CD1c-positive myeloid dendritic cell (primary cell): ENCODE measurements around the gene CATSPERD.
"Not testable (repeated sequence)": the region's sequence is repeated elsewhere in the genome, so short reads cannot be mapped to it uniquely, and the experiment has no call there.

Experiments
- DNase-seq: peaks from one replicate; pipeline ENCODE4 v3.0.0-alpha.2; 2016; ENCODE audit errors: extremely low spot score

Gene CATSPERD

DNA sequence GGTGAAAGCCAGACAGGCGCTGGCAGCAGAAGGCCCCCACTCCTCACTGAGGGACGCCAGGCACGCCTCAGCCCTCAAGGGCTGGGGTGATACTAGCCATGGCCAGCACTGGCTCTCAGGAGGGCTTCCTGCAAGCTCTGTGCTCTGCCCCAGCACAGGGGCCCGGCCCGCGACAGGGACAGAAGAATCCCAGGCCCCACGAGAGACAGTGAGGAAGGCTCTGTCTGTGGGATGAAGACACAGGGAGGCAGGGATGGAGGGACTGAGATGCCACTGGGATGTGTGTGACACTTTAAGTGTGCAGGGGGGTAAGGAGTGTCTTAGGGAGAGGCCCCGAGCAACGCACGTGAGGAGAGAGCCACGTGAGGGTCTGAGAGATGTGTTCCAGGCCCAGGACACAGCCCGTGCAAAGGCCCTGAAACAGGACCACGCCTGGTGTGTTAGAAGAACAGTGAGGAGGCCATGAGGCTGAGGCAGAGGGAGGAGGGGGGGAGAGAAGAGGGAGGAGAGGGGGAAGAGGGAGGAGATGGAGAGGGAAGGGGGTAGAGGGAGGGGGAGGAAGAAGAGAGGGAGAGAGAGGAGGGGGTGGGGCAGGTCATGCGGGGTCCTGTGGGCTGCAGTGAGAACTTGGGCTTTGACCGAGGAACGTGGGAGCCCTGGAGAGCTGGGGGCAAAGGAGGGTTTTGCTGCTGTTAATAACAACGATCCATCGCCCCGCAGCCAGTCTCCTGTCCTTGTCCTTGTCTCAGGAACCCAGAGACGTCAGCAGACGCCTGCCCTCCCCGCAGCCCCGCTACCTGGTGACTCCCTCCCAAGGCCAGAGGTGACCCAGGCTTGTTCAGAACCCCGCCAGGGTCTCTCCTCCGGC, 23.2 kb upstream of the CATSPERD start:
- no peak for DNase-seq

DNA sequence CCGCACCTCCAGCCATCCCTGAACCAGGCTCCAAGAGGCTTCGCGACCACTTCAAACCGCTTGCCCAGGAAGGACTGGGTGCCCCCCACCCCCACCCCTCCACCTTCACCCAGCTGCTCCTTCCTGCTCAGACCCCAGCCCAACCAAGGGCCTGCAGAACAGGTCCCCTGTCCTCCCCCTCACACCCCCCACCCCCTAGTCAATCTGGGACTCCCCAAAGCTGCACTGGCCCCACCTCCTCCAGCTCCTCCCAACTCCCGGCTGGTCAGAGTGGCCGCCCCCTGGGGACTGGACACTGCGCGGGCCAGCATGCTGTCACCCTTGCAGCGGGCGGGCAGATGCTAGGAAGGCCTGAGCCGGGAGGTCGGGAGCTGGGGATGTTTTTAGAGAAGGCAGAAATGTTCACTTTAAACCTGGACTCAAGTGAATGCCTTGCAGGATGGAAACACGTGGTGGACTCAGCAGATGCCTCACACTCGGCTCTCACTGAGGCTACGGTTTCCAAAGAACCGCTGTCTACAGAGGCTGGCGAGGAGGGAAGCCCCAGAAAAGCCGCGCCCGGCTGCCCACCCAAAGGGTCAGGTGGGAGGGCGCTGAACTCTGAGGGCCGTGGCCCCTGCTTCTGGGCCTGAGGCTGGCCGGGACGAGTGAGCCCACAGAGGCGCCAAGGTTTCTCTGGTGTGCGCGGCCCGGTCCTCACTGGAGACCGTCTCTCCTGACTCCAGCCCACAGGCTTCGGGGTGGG, 22.4 kb upstream of the CATSPERD start:
- no peak for DNase-seq

DNA sequence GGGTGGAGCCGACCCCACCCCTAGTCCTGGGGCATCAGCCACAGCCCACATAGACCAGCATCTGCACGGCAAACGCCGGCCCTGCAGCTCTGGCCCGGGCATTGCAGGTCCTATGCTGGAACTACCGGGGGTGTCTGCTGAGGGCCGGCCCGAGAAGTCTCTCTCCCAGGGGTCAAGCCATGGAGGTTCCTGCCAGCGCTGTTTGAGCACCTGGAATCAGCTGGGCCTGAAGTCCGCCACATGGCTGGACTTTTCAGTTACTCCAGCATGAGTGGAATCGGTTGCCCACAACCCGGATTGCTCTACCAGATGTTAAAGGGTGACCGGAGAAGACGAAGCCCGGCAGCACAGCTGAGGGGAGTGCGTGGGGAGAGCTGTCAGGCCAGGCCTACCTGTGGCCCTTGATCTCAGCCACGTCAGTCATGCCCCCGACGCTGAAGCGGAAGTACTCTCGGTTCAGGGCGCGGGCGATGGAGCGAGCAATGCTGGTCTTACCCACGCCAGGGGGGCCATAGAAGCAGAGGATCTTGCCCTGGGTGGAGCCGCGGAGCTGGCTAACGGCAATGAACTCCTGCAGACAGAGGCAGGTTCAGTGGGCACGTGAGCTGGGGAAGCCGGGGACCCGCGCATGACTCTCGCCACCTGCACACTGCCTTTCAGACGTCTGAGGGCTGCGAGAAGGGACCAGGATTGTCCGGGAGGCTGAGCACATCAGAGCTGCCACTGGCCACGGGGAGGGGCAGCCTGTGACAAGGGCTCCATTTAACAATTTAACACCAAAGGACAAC, 21.6 kb upstream of the CATSPERD start:
- no peak for DNase-seq

DNA sequence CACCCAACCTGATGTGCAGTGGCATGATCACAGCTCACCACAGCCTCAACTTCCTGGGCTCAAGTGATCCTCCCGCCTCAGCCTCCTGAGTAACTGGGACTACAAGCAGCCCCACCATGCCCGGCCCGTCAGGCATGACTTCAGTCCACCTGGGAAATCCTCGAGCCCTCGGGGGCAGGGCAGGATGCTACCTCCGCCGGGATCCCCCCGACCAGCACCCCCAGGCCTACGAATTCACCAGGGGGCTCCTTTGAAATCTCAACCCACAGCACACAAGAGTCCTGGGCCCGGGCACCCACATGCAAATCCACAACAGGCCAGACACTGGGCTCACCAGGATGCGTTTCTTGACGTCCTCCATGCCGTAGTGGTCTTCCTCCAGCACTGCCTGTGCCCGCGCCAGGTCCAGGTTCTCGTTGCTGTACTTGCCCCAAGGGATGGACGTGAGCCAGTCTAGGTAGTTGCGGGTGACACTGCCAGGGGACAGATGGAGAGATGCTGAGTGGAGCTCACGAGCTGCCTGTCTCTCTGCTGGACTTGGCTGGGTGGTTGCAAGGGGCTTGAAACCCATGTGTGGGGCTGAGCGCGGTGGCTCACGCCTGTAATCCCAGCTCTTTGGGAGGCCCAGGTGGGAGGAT, 19.9 kb upstream of the CATSPERD start:
- no peak for DNase-seq

DNA sequence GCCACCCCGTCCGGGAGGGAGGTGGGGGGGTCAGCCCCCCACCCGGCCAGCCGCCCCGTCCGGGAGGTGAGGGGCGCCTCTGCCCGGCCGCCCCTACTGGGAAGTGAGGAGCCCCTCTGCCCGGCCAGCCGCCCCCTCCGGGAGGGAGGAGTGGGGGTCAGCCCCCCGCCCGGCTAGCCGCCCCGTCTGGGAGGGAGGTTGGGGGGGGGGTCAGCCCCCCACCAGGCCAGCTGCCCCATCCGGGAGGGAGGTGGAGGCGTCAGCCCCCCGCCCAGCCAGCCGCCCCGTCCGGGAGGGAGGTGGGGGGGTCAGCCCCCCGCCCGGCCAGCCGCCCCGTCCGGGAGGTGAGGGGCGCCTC, 18.4 kb upstream of the CATSPERD start:
- not testable (repeated sequence) for DNase-seq

DNA sequence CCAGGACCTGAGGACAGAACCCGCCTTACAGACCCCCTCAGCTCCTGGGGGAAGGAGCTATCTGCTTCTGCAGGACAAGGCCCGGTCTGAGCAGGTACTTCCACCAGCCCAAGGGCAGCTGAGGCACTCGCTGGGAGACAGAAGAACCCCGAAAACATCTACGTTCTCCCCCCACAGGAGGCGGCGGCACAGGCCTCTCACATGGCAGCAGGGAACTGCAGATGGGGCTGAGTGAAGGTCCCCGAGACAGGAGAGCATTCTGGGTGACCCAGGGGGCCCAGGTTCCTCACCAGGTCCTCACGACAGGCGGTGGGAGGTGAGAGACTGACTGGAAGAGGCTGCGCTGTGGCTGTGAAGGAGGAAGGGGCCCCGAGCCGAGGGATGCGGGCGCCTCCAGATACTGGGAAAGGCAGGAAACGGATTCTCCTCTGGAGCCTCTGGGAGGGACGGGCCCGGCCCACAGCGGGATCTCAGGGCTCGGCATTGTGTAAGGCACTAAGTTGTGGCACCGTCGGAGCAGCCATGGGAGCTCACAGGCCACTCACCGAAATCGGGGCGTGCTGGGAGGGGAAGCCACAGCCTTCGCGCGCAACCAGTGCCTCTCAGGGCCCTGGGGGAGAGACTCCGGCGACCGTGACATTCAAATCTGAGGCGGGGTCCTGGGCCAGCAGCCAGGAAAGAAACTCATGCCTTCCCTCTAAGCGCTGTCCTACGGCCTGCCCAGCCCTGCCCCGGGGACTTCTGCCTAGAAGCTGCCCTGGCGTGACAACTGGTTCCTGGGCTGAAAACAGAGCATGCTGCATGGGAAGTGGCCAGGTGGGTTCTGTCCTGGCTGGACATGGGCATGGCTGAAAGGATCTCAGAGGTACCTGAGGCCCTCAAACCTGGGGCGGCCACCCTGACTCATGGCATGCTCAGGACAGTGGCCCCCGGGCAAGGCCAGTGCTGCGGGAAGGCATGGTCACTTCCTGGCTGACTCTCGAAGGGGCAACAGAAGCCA, 16.3 kb upstream of the CATSPERD start:
- DNase-seq: no peak

DNA sequence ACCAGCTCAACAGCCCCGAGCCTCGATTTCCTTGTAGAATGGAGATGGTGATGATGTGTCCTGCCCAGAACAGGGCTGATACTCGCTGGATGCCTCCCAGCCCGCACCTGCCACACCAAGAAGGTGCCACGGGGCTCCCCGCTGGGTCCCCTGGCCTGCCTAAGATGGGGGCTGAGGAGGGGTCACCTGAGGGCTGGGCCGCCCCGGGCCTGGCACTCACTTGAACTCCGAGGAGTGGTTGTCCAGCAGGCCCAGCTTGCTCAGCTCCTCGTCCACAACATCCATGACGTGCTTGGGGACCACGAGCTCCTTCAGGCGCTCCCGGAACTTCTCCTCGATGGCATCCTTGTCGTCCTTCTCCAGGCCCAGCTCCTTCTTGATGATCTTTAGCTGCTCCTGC, 14.9 kb upstream of the CATSPERD start:
- no peak for DNase-seq

DNA sequence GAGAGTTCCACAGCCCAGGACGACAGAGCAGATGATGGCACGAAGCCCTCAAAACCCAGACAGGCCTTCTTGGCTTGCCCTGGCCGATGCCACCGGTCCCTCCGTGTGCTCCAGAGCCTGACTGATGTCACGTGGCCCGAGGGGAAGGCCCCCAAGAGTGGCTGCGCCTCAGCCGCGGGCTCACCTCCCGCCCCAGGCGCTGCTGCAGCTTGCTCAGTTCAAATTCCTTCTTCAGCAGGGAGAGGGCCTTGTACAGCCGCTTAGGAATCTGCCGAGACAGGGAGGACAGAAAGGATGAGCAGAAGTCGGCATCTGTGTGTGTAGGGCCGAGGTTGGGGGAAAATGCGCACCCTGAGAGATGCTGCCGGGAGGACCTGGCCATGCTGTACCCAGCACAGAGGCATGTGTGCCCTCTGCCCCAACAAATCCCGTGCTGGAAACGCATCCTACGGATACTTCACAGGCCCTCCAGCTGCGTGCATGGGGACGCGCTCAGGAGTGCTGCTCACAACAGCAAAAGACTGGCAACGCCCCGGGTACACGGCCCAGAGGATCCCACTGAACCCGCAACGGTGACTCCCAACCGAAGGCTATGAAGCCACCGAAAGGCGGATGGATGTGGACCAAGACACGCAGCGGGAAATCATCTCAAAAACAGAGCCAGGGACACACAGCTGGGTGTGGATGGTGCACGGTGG, 13.4 kb upstream of the CATSPERD start:
- no peak for DNase-seq

DNA sequence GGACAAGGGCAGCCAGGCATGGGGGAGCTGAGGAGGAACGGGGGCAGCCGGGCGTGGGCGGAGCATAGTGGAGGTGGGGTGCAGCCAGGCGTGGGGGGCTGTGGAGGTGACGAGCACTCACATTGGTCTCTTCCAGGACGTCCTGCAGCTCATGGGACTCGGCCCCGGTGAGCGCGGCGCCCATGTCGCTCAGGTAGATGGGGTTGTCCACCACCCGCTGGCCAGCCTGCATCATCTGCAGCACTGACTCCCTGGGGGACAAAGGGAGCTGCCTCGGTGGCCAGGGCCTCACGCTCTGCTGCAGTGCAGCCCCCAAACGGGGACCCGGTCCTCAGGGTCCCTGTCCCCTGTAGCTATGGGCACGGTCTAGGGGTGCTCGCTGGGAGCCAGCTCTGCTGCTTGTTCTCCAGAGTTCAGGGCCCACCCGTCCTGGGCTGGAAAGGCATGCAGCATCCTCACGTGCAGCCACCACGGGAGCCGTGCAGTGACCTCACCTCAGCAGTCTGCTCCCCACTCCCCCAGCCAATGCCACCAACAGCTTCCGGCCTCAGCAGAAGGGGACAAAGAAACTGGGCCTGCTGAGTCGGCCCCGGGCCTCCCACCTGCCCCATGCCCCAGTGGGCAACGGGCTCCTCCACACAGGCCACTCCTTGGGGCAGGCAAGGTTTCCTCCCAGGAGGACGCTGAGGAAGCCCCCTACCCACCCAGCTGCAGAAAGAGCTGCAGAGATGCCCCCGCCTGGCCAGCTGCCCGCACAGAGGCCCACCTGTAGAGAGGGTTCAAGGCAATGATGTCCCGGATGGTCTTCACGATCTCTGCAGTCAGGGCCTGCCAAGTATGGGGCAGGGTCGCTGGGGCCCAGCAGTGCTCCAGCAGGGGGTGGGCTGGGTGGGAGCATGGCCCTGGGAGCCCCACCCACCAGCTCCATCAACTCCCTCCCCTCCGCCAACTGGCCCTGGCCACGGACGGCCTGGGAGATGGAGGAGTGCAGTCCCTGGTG, 12.6 kb upstream of the CATSPERD start:
- no peak for DNase-seq

DNA sequence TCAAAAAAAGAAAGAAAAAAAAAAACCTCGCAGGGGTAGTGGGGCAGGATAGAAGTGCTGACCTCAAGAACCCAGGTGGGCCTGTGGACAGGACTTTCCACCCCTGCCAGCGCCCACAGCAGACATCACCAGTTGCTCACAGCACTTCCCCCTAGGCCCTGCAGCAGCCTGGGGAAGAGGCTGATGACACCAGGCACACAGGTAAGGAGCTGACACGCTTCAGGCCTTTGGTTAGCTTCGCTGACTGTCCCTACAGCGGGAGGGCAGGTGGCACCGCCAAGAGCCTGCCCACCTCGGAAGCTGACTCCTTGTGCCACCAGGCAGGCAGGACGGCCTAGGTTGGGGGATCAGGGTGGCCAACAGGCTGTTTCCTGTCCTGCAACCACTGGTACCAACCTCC, 9.4 kb upstream of the CATSPERD start:
- no peak for DNase-seq

DNA sequence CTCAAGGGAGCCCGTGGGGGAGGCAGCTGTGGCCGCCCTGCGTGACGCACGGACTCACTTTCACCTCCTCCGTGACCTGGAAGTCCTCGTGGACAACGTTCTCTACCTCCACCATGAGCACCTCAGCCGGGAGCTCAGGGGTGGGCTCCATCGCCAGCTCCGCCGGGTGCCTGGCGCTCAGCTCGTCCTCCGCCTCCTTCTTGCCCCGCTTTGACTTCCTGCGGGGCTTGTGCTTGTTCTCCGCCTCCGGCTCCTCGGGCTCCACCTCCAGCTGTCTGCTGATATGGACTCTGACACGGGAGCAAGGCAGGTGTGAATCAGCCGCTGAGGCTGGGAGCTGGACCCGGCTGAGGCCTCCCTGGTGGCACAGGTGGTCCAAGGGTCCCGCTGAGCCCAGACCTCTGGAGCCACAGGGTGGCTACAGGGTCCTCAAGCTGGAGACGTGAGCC, 8.7 kb upstream of the CATSPERD start:
- no peak for DNase-seq

DNA sequence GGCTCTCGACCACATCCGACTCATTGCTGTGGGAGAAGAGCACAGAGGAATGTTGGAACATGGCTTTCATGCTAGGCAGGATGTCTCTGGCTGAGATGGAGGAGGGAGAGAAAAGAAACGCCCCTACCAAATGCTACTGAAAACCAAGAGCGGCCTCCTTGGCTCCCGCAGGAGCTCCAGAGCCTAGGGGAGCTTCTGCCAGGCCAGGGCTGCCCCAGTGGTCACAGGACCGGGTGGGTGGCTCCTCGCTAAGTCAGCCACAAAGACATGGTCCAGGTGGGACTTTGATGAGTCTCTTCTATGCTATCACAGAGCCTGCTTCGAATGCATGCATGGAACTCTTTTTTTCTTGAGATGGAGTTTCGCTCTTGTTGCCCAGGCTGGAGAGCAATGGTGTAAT, 7.2 kb upstream of the CATSPERD start:
- DNase-seq: no peak

DNA sequence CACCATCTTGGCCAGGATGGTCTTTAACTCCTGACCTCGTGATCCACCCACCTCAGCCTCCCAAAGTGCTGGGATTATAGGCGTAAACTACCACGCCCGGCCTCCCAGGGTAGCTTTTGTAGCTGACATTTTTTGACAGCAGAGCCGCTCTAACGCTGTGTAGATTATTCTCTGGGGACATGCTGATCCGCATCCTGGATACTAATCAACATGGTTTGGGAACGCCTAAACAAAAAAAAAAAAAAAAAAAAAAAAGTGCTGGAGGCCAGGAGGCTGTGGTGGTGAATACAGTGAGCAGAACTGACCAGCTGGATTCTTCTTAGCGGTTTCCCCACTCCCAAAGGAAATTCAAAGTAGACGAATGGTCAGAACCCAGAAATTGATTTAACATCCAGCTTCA, 5.6 kb upstream of the CATSPERD start:
- DNase-seq: no peak

DNA sequence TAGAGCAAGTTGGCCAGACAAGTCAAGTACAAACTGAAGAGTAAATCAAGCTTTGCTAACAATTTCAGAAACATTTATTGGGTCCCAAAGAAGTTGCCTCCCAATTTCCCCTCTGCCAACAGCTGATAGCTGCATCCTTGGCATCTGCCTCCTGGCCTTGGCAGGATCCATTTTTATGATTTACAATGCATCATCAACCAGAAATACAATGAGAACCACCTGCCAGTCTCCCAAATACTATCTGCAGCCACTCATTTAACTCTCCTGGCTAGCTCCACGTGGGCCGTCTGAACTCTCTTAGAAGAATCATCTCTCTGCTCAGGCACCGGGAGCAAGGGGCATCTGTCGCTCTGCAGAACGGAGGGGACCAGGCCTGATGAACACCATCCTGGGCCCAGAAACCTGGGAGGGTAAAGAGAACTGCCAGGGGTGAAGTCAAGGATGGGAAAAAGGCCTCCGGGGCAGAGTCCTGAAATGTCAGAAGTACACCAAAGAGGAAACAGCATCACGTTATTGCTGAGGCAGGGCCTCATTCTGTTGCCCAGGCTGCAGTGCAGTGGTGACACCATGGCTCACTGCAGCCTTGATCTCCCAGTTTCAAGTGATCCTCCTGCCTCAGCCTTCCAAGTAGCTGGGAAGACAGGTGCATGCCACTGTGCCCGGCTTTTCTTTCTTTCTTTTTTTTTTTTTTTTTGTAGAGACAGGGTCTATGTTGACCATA, 3.1 kb upstream of the CATSPERD start:
- DNase-seq: peak; percentile 16

DNA sequence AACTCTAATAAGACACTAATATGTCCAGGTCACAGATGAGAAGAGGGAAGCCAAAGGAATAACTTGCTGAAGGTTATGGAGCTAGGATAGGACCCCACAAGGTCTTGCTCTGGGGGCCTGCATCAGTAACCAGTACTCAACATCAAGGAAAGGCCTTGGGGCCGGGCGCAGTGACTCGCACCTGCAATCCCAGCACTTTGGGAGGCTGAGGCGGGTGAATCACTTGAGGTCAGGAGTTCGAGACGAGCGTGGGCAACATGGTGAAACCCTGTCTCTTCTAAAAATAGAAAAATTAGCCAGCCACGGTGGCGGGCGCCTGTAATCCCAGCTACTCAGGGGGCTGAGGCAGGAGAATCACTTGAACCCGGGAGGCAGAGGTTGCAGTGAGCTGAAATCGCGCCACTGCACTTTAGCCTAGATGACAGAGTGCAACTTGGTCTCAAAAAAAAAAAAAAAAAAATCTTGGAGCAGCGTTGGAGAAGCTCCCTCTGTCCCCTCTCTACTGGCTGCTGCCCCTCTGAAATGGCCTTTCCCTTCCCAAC, 2.3 kb upstream of the CATSPERD start:
- peak; percentile 49 for DNase-seq

DNA sequence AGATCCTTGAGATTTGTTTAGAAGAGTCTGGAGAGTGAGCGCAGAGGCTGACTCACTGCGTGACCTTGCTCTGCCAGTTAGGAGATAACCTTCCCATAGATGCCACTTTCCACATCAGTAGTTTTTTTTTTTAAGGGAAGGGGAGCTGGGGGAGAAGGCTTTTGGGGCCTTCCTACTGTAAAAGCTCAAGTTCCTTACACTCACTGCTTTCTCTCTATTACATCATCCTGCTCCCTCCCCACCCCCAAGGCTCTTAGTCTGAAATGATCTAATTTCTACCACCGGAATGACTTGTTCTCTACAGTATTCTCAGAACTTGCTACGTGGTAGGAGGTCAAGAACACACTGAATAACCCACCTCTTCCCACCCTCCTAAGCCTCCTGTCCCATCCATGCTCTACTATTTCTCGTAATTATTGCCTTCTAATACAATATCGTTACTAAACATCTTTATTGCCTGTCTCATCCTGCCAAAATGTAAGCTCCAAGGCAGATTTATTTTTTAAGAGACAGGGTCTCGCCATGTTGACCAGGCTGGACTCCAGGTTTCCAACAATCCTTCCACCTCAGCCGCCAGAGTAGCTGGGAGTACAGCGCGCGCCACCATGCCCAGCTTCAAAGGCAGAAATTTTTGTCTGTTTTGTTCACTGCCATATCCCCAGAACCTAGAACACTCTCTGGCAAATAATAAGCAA, 1.7 kb upstream of the CATSPERD start:
- DNase-seq: peak; percentile 75

DNA sequence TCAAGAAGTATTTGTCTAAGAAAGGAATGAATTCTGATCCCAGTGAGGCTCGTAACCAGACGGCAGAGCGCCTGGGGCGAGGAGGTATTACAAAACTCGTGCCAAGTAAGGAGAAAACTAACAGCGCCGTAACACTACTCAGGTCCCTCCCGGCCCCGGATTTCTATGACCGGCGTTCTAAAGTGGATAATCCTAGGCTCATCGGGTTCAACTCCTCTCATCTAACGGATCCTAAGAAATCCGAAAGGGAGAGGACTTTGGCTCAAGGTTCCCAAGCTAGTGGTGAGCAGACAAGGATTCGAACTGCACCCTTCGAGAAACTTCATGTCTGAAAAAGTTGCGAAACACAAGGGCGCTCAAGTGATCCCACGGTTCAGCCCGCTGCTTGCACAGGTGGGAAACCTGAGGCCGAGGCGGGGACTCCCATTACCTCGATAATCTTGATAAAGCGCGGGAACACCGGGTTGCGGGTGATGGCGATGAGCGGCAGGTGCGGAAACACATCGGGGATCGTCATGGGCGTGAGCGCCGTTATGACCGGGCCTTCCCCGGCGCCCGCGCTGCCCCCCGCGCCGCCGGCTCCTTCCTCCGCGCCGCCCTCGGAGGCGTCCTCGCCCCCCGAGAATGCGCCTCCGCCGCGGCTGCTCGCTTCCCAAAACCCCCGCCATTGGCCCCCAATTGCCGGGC, 1.0 kb upstream of the CATSPERD start:
- peak; percentile 23 for DNase-seq
